ENCODE data around the gene ZC3H18. TPM values are rescaled to one million over a fixed set of nuclear protein-coding genes. Genes with fewer than 3 reads are reported as not detected.

Gene ZC3H18
- total and polyA plus RNA-seq, 2 of the 4 experiments (the other 2 are of a cell fraction): 3.4 to 21.3 TPM

- Histone ChIP-seq H3K9me3 (ENCODE audit: control insufficient read depth, insufficient read depth, low read length) (no peaks in the 10 kb centered on the region; the same call in 1 of the 2 replicates), H4K91ac (ENCODE audit: insufficient read depth, low read depth, low read length) (no peak overlapping the region), H2BK5ac (ENCODE audit: low read depth, low read length, poor library complexity, severe bottlenecking) (no peak overlapping the region), H3K14ac (replicated peaks; ENCODE audit: low read depth, low read length) (no peak overlapping the region), H3K4me2 (ENCODE audit: low read depth, low read length) (no peak overlapping the region), H3K4me3 (ENCODE audit: insufficient read depth, low read depth, low read length) (no peak overlapping the region), H3K36me3 (ENCODE audit: control insufficient read depth, insufficient read depth, low read length) (no peaks in the 10 kb centered on the region), H3K18ac (ENCODE audit: low read depth, low read length) (no peak overlapping the region), H4K5ac (ENCODE audit: low read depth, low read length) (no peak overlapping the region), H3K27me3 (ENCODE audit: control insufficient read depth, insufficient read depth, low read length) (no peaks in the 10 kb centered on the region), H3K9ac (ENCODE audit: low read depth, low read length) (no peak overlapping the region), H2BK15ac (ENCODE audit: low read depth, low read length) (no peak overlapping the region), H3K23ac (ENCODE audit: low read depth, low read length) (no peak overlapping the region), H2AK9ac (replicated peaks; ENCODE audit: low read depth, low read length, poor library complexity) (no peak overlapping the region), H2BK120ac (ENCODE audit: low read depth, low read length) (no peak overlapping the region), H3K56ac (ENCODE audit: extremely low read depth, insufficient read depth, low read length) (no peak overlapping the region), H3K4ac (ENCODE audit: low read depth, low read length) (no peak overlapping the region), H4K8ac (ENCODE audit: low read depth in 2 of 2, low read length in 2 of 2) (no peak overlapping the region), H3K79me1 (ENCODE audit: low read depth in 1 of 2, low read length in 2 of 2) (no peaks in the 10 kb centered on the region), H2AK5ac (ENCODE audit: low read depth, low read length) (no peak overlapping the region), H3K9me1 (ENCODE audit: insufficient read depth, low read length) (no peaks in the 10 kb centered on the region), H2AFZ (replicated peaks; ENCODE audit: low read length, poor library complexity) (no peak overlapping the region), H3K4me1 (ENCODE audit: control insufficient read depth, insufficient read depth, low read length) (no peaks in the 10 kb centered on the region), H4K20me1 (ENCODE audit: insufficient read depth, low read length) (peaks cover 3% of the 10 kb centered on the region; the same call in 1 of the 2 replicates), H2BK20ac (ENCODE audit: low read depth, low read length) (no peak overlapping the region), H3K27ac (ENCODE audit: insufficient read depth, low read length) (no peak overlapping the region)
- POLR2A ChIA-PET (ENCODE audit: unreplicated experiment): no interaction called here
- in situ Hi-C loops (cut with MboI; ENCODE audit: low sequenced_read_pairs): no loop called here
- intact Hi-C loops (cut with micrococcal nuclease): no loop called here
- DNase-seq: no peak
- dilution Hi-C loops (cut with HindIII; ENCODE audit: low sequenced_read_pairs, unreplicated experiment): no loop called here
- no peak for ATAC-seq (ENCODE audit: low read depth)
- CTCF ChIA-PET: no interaction called here
- TF ChIP-seq RAD21 (IDR thresholded peaks at IDR 0.05; ENCODE audit: low read length) (no peak), MXI1 (IDR thresholded peaks at IDR 0.05; ENCODE audit: borderline replicate concordance, low read depth, low read length) (no peak), POLR2A (IDR thresholded peaks at IDR 0.05; ENCODE audit: low read depth, low read length) (no peak), ELK1 (IDR thresholded peaks at IDR 0.05; ENCODE audit: borderline replicate concordance, low read depth, low read length) (no peak), CTCF (conservative IDR thresholded peaks at IDR 0.05; ENCODE audit: low read depth, low read length) (no peak), FOS (IDR thresholded peaks at IDR 0.05; ENCODE audit: low read depth, low read length) (no peak), RFX5 (IDR thresholded peaks at IDR 0.05; ENCODE audit: low read depth, low read length) (no peak), RCOR1 (IDR thresholded peaks at IDR 0.05; ENCODE audit: insufficient replicate concordance, low read length) (no peak), SMC3 (IDR thresholded peaks at IDR 0.05; ENCODE audit: low read depth, low read length) (no peak), CEBPB (IDR thresholded peaks at IDR 0.05; ENCODE audit: low read depth, low read length) (no peak), BHLHE40 (IDR thresholded peaks at IDR 0.05; ENCODE audit: low read depth, low read length) (no peak), CHD1 (IDR thresholded peaks at IDR 0.05; ENCODE audit: low read depth, low read length) (no peak), MAZ (IDR thresholded peaks at IDR 0.05; ENCODE audit: borderline replicate concordance, low read depth, low read length) (no peak), MAFK (IDR thresholded peaks at IDR 0.05; ENCODE audit: low read depth, low read length) (no peak), USF2 (IDR thresholded peaks at IDR 0.05; ENCODE audit: low read depth, low read length) (no peak), NFE2L2 (IDR thresholded peaks at IDR 0.05; ENCODE audit: low read depth, low read length) (no peak)
- WGBS, 2 experiments (ENCODE audit: extremely low coverage in 2 of 2, insufficient read length in 1 of 2): 71% methylated on average over 2 of the region's 9 CpGs; no CpG with 5 or more reads in 1 of the 2 experiments
- no TSS peak for BruUV-seq (replicated peaks)
Measured at GRCh38 chr16:88521674-88522073, 48.5 kb upstream of the ZC3H18 start.
